ENCODE results near the gene CAMTA1. TPM values are rescaled to one million over a fixed set of nuclear protein-coding genes. Genes with fewer than 3 reads are reported as not detected.

Gene CAMTA1
- total RNA-seq, 1 donor from 2014 or later = 109 TPM

DNA sequence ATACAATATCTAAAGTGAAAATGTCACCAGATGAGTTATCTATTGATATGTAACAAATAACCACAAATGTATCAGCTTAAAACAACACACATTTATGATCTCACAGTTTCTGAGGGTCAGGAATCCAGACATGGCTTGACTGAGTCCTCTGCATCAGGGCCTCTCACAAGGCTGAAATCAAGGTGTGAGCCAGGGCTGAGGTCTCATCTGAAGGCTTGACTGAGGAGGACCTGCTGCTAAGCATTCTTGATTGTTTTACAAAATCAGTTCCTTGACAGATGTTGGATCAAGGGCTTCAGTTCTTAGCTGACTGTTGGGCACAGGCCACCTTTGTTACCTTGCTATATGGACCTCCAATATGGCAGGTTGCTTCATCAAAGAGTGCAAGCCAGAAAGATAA lies 483.7 kb downstream of the CAMTA1 start:
- no peaks in the 10 kb centered on the region for H3K27me3 Mint-ChIP-seq (ENCODE audit: low read depth)
- TF ChIP-seq CTCF (conservative IDR thresholded peaks at IDR 0.05) = no peak
- no peak overlapping the region for H3K4me3 Mint-ChIP-seq
- H3K36me3 Mint-ChIP-seq (ENCODE audit: low read depth) = peaks cover 9% of the 10 kb centered on the region
- no peak overlapping the region for H3K27ac Mint-ChIP-seq (ENCODE audit: unreplicated experiment)
- H3K4me1 Mint-ChIP-seq = peaks cover 3% of the 10 kb centered on the region
- peaks cover 13% of the 10 kb centered on the region for H3K9me3 Mint-ChIP-seq
- no peak for DNase-seq (ENCODE audit: low read depth, low spot score)

- Mint-ChIP-seq H3K4me1 (peaks cover 3% of the 10 kb centered on the region), H3K27me3 (ENCODE audit: low read depth) (no peaks in the 10 kb centered on the region), H3K27ac (ENCODE audit: unreplicated experiment) (no peak overlapping the region), H3K36me3 (ENCODE audit: low read depth) (peaks cover 9% of the 10 kb centered on the region), H3K9me3 (peaks cover 13% of the 10 kb centered on the region), H3K4me3 (no peak overlapping the region)
- TF ChIP-seq CTCF (conservative IDR thresholded peaks at IDR 0.05) = no peak
- no peak for DNase-seq (ENCODE audit: low read depth, low spot score)
These were observed 484.3 kb downstream of the CAMTA1 start for GRCh38 chr1:7269525-7269924.

DNA sequence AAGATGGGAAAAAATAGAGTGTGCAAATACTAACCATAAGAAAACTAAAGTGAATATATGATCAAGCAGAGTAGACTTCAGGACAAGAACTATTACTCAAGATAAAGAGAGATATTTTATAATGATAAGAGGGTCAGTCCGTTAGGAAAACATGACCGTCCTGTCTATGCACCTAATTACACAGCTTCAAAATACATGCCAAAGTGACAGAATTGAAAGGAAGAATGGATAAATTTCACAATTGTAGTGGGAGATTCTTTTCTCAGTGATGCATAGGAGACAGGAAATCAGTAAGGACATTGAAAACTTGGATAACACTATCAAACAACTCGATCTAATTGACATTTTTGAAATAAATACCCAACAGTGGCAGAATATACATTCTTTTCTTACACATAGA lies 489.0 kb downstream of the CAMTA1 start:
- Mint-ChIP-seq H3K4me3 (no peak overlapping the region), H3K9me3 (peaks cover 11% of the 10 kb centered on the region), H3K4me1 (no peaks in the 10 kb centered on the region), H3K27ac (ENCODE audit: unreplicated experiment) (no peak overlapping the region), H3K27me3 (ENCODE audit: low read depth) (no peaks in the 10 kb centered on the region), H3K36me3 (ENCODE audit: low read depth) (peaks cover 4% of the 10 kb centered on the region)
- DNase-seq (ENCODE audit: low read depth, low spot score) = no peak
- TF ChIP-seq CTCF (conservative IDR thresholded peaks at IDR 0.05) = no peak

DNA sequence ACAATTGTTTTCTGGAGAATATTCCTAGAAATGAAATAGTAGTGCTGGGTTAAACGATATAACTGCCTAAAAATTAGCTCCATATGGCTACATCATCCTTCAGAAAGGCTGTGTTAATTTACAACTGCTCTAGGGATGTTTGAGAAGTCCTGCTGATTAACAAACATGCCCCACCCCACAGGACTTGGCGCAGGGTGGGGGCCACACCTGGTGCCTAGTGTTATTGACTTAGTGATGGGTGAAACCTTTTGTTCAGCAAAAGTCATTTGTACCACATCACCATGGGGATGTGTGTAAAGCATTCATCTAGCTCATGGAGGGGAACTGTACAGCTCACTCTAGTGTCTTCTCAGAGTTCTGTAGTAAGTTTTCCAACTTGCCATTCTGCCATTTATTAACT lies 492.8 kb downstream of the CAMTA1 start:
- H3K4me1 Mint-ChIP-seq = no peaks in the 10 kb centered on the region
- no peak overlapping the region for H3K4me3 Mint-ChIP-seq
- H3K27ac Mint-ChIP-seq (ENCODE audit: unreplicated experiment) = no peak overlapping the region
- DNase-seq (ENCODE audit: low read depth, low spot score) = no peak
- no peaks in the 10 kb centered on the region for H3K36me3 Mint-ChIP-seq (ENCODE audit: low read depth)
- peaks cover 6% of the 10 kb centered on the region for H3K9me3 Mint-ChIP-seq
- no peak for TF ChIP-seq CTCF (conservative IDR thresholded peaks at IDR 0.05)
- no peaks in the 10 kb centered on the region for H3K27me3 Mint-ChIP-seq (ENCODE audit: low read depth)

GRCh38 chr1:7278827-7279765 lies 493.8 kb downstream of the CAMTA1 start:
- TF ChIP-seq CTCF (conservative IDR thresholded peaks at IDR 0.05) = no peak
- no peaks in the 10 kb centered on the region for H3K4me1 Mint-ChIP-seq
- peak overlapping the region; percentile 1 for H3K27ac Mint-ChIP-seq (ENCODE audit: unreplicated experiment)
- no peak for DNase-seq (ENCODE audit: low read depth, low spot score)
- H3K9me3 Mint-ChIP-seq = peaks cover 6% of the 10 kb centered on the region
- no peaks in the 10 kb centered on the region for H3K27me3 Mint-ChIP-seq (ENCODE audit: low read depth)
- no peak overlapping the region for H3K4me3 Mint-ChIP-seq
- no peaks in the 10 kb centered on the region for H3K36me3 Mint-ChIP-seq (ENCODE audit: low read depth)

Data from neural crest cell (in vitro differentiated cells).